H1 (cell line): ENCODE measurements around the gene SLC46A3. TPM values are rescaled to one million over a fixed set of nuclear protein-coding genes. Genes with fewer than 3 reads are reported as not detected.

Experiments used
- polyA plus RNA-seq, 7 experiments: library from polyadenylated mRNA; depleted of rRNA in 3 of 7; stranded (reverse) in 5 of 7; unstranded in 2 of 7; fragments of >200 nt in 5 of 7; fragments of 200-250 nt in 2 of 7; gene quantifications; 1 replicate in 5 of 7; 2 replicates in 1 of 7; 4 replicates in 1 of 7; pipeline versions ENCODE4 v1.2.1 to v1.2.3, GENCODE V29; 2011 to 2013; ENCODE audit warnings: missing spikeins in 2 of 7, mixed read lengths in 2 of 7
- total RNA-seq: library from RNA; stranded (reverse); fragmentation: NEBNext Ultra II Directional; extraction: Animal tissue kit (Norgen Biotek cat#: 25700); gene quantifications from 2 replicates; pipeline ENCODE4 v1.2.1, GENCODE V29; 2021
- TF ChIP-seq, protein P1 (sequence below): fragments of 300-600 bp; sonication (generic); IDR thresholded peaks from 2 replicates; pipeline ENCODE4 v1.7.1; 2012; ENCODE audit warnings: low read length, moderate library complexity, mild to moderate bottlenecking, inconsistent platforms; ENCODE audit not compliant: insufficient replicate concordance
- TF ChIP-seq, protein P2 (sequence below): IDR thresholded peaks from 2 replicates; pipeline ENCODE4 v1.6.1; 2012; ENCODE audit warnings: low read length, inconsistent platforms

The SLC46A3 gene
- total and polyA plus RNA-seq, 2 of the 8 experiments (the other 6 are each of a cell fraction or from before 2014, with no cell fraction given) = 0.39 to 0.67 TPM

DNA sequence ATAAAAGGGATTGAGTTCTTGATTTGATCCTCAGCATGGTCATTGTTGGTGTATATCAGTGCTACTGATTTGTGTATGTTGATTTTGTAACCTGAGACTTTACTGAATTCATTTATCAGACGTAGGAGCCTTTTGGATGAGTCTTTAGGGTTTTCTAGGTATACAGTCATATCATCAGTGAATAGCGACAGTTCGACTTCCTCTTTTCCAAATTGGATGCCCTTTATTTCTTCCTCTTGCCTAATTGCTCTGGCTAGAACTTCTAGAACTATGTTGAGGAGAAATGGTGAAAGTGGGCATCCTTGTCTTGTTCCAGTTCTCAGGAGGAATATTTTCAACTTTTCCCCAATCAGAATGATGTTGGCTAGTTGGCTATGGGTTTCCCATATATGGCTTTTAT, 32.9 kb downstream of the SLC46A3 start (continued):
- TF ChIP-seq, protein P1, sequence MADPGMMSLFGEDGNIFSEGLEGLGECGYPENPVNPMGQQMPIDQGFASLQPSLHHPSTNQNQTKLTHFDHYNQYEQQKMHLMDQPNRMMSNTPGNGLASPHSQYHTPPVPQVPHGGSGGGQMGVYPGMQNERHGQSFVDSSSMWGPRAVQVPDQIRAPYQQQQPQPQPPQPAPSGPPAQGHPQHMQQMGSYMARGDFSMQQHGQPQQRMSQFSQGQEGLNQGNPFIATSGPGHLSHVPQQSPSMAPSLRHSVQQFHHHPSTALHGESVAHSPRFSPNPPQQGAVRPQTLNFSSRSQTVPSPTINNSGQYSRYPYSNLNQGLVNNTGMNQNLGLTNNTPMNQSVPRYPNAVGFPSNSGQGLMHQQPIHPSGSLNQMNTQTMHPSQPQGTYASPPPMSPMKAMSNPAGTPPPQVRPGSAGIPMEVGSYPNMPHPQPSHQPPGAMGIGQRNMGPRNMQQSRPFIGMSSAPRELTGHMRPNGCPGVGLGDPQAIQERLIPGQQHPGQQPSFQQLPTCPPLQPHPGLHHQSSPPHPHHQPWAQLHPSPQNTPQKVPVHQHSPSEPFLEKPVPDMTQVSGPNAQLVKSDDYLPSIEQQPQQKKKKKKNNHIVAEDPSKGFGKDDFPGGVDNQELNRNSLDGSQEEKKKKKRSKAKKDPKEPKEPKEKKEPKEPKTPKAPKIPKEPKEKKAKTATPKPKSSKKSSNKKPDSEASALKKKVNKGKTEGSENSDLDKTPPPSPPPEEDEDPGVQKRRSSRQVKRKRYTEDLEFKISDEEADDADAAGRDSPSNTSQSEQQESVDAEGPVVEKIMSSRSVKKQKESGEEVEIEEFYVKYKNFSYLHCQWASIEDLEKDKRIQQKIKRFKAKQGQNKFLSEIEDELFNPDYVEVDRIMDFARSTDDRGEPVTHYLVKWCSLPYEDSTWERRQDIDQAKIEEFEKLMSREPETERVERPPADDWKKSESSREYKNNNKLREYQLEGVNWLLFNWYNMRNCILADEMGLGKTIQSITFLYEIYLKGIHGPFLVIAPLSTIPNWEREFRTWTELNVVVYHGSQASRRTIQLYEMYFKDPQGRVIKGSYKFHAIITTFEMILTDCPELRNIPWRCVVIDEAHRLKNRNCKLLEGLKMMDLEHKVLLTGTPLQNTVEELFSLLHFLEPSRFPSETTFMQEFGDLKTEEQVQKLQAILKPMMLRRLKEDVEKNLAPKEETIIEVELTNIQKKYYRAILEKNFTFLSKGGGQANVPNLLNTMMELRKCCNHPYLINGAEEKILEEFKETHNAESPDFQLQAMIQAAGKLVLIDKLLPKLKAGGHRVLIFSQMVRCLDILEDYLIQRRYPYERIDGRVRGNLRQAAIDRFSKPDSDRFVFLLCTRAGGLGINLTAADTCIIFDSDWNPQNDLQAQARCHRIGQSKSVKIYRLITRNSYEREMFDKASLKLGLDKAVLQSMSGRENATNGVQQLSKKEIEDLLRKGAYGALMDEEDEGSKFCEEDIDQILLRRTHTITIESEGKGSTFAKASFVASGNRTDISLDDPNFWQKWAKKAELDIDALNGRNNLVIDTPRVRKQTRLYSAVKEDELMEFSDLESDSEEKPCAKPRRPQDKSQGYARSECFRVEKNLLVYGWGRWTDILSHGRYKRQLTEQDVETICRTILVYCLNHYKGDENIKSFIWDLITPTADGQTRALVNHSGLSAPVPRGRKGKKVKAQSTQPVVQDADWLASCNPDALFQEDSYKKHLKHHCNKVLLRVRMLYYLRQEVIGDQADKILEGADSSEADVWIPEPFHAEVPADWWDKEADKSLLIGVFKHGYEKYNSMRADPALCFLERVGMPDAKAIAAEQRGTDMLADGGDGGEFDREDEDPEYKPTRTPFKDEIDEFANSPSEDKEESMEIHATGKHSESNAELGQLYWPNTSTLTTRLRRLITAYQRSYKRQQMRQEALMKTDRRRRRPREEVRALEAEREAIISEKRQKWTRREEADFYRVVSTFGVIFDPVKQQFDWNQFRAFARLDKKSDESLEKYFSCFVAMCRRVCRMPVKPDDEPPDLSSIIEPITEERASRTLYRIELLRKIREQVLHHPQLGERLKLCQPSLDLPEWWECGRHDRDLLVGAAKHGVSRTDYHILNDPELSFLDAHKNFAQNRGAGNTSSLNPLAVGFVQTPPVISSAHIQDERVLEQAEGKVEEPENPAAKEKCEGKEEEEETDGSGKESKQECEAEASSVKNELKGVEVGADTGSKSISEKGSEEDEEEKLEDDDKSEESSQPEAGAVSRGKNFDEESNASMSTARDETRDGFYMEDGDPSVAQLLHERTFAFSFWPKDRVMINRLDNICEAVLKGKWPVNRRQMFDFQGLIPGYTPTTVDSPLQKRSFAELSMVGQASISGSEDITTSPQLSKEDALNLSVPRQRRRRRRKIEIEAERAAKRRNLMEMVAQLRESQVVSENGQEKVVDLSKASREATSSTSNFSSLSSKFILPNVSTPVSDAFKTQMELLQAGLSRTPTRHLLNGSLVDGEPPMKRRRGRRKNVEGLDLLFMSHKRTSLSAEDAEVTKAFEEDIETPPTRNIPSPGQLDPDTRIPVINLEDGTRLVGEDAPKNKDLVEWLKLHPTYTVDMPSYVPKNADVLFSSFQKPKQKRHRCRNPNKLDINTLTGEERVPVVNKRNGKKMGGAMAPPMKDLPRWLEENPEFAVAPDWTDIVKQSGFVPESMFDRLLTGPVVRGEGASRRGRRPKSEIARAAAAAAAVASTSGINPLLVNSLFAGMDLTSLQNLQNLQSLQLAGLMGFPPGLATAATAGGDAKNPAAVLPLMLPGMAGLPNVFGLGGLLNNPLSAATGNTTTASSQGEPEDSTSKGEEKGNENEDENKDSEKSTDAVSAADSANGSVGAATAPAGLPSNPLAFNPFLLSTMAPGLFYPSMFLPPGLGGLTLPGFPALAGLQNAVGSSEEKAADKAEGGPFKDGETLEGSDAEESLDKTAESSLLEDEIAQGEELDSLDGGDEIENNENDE = no peak
- TF ChIP-seq, protein P2, sequence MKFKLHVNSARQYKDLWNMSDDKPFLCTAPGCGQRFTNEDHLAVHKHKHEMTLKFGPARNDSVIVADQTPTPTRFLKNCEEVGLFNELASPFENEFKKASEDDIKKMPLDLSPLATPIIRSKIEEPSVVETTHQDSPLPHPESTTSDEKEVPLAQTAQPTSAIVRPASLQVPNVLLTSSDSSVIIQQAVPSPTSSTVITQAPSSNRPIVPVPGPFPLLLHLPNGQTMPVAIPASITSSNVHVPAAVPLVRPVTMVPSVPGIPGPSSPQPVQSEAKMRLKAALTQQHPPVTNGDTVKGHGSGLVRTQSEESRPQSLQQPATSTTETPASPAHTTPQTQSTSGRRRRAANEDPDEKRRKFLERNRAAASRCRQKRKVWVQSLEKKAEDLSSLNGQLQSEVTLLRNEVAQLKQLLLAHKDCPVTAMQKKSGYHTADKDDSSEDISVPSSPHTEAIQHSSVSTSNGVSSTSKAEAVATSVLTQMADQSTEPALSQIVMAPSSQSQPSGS = no peak
